Epithelial cell of umbilical artery (primary cell): ENCODE measurements around the gene SNRPD1. TPM values are rescaled to one million over a fixed set of nuclear protein-coding genes. Genes with fewer than 3 reads are reported as not detected.

Source experiments
- total RNA-seq: library from RNA; depleted of rRNA; stranded (reverse); fragments of >200 nt; gene quantifications from 2 replicates; pipeline ENCODE4 v1.2.3, GENCODE V29; 2014

SNRPD1 gene
- total RNA-seq = 19.2 and 19.6 TPM in 2 replicates

GRCh38 chr18:21612125-21613039 is at the start of gene SNRPD1:
Gene SNRPD1 (plus strand): TSS chr18:21612314. CDS start chr18:21612430, 116 bp downstream.

GRCh38 chr18:21600526-21601410 is 11.3 kb upstream of the SNRPD1 start, which contains the start of gene ESCO1:
Gene ESCO1 (minus strand): TSS chr18:21600704. CDS start chr18:21574843, 25,861 bp downstream.

Other genes starting within 250 kb of the SNRPD1 start
- 12.3 and 16.9 TPM in 2 replicates for gene ESCO1, start 11.6 kb upstream of the SNRPD1 start, total RNA-seq
- 6.2 and 10.3 TPM in 2 replicates for gene ABHD3, start 92.5 kb downstream of the SNRPD1 start, total RNA-seq
- 64.1 and 65.9 TPM in 2 replicates for gene MIB1, start 128.5 kb downstream of the SNRPD1 start, total RNA-seq